CD4-positive, alpha-beta T cell treated with Interleukin-17A for 4 hours (primary cell): ENCODE data around the gene CCR8.
A peak's percentile ranks its signal among the peaks of the same experiment; 100 is the strongest.
"Not testable (repeated sequence)": the region's sequence is repeated elsewhere in the genome, so short reads cannot be mapped to it uniquely, and the experiment has no call there.

ENCODE experiments used
- DNase-seq: peaks from one replicate; pipeline ENCODE4 v3.0.0-alpha.2; 2020; ENCODE audit warnings: mixed read lengths

Gene CCR8

GRCh38 chr3:39351134-39351533 lies 21.6 kb downstream of the CCR8 start:
- not testable (repeated sequence) for DNase-seq

GRCh38 chr3:39353168-39353927 lies 23.8 kb downstream of the CCR8 start:
- not testable (repeated sequence) for DNase-seq

- DNase-seq = no peak
Observed at GRCh38 chr3:39358333-39358732, 28.8 kb downstream of the CCR8 start.

GRCh38 chr3:39361252-39361927 lies 31.9 kb downstream of the CCR8 start:
- DNase-seq = peak; percentile 55

- DNase-seq = no peak
Observed at GRCh38 chr3:39362192-39362591, 32.7 kb downstream of the CCR8 start.

- no peak for DNase-seq
Observed at GRCh38 chr3:39362812-39363211, 33.3 kb downstream of the CCR8 start.

- DNase-seq = not testable (repeated sequence)
Observed at GRCh38 chr3:39370450-39370849, 40.9 kb downstream of the CCR8 start.

GRCh38 chr3:39372833-39373232 lies 43.3 kb downstream of the CCR8 start:
- no peak for DNase-seq

- no peak for DNase-seq
Observed at GRCh38 chr3:39376959-39377634, 47.6 kb downstream of the CCR8 start.

- peak; percentile 74 for DNase-seq
Observed at GRCh38 chr3:39378088-39378487, 48.6 kb downstream of the CCR8 start.

GRCh38 chr3:39378957-39379777 lies 49.7 kb downstream of the CCR8 start:
- DNase-seq = no peak

GRCh38 chr3:39379778-39380155 lies 50.3 kb downstream of the CCR8 start:
- DNase-seq = no peak

- no peak for DNase-seq
Observed at GRCh38 chr3:39381432-39381831, 51.9 kb downstream of the CCR8 start.
